Thyroid gland (tissue), 4 donors: ENCODE results near the gene KRTAP2-3.

Source experiments
- POLR2A ChIP-seq, 2 donors: fragments of 450-650 bp; IDR thresholded peaks; one replicate each; pipeline ENCODE4 v1.6.1; 2017; ENCODE audit warnings: antibody characterized with exemption in 2 of 2, mild to moderate bottlenecking in 2 of 2, moderate library complexity in 1 of 2
- TF ChIP-seq, protein P1 (sequence below), 6 experiments: fragments of 200-600 bp in 3 of 6; fragments of 450-650 bp in 3 of 6; sonication (generic) in 3 of 6; IDR thresholded peaks; one replicate each; pipeline ENCODE4 v1.5.1; 2016 to 2019; ENCODE audit warnings: antibody characterized with exemption in 6 of 6, mild to moderate bottlenecking in 2 of 6, inconsistent platforms in 1 of 6, moderate library complexity in 1 of 6

- TF ChIP-seq POLR2A (IDR thresholded peaks at IDR 0.05), result no peak
- TF ChIP-seq, protein P1, sequence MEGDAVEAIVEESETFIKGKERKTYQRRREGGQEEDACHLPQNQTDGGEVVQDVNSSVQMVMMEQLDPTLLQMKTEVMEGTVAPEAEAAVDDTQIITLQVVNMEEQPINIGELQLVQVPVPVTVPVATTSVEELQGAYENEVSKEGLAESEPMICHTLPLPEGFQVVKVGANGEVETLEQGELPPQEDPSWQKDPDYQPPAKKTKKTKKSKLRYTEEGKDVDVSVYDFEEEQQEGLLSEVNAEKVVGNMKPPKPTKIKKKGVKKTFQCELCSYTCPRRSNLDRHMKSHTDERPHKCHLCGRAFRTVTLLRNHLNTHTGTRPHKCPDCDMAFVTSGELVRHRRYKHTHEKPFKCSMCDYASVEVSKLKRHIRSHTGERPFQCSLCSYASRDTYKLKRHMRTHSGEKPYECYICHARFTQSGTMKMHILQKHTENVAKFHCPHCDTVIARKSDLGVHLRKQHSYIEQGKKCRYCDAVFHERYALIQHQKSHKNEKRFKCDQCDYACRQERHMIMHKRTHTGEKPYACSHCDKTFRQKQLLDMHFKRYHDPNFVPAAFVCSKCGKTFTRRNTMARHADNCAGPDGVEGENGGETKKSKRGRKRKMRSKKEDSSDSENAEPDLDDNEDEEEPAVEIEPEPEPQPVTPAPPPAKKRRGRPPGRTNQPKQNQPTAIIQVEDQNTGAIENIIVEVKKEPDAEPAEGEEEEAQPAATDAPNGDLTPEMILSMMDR (IDR thresholded peaks at IDR 0.05), result no peak
These were observed 10.8 kb downstream of the KRTAP2-3 start for GRCh38 chr17:41049110-41049509.
